OCI-LY3 (cell line): Measurements from ENCODE around the gene TLE5.
"Not testable (repeated sequence)": the region's sequence is repeated elsewhere in the genome, so short reads cannot be mapped to it uniquely, and the experiment has no call there.

Source experiments
- H2AFZ ChIP-seq: fragments of 200-600, 300-600 bp; shearing (Covaris generic); 2 replicates; pipeline ENCODE4 v1.6.0; 2014; ENCODE audit warnings: antibody characterized with exemption, low read depth, low read length
- H3K27ac ChIP-seq: fragments of 200-600, 300-600 bp; sonication (generic); 2 replicates; pipeline ENCODE4 v1.5.1; 2014; ENCODE audit warnings: mild to moderate bottlenecking, low read length, moderate library complexity, mixed read lengths
- H3K27me3 ChIP-seq: fragments of 200-600, 300-600 bp; sonication (generic); 2 replicates; pipeline ENCODE4 v1.6.1; 2014; ENCODE audit warnings: low read depth, low read length, mixed read lengths
- H3K36me3 ChIP-seq: fragments of 200-600, 300-600 bp; sonication (generic); replicated peaks from 2 replicates; pipeline ENCODE3; 2014; ENCODE audit warnings: low read depth, low read length, mixed read lengths
- H3K4me1 ChIP-seq: fragments of 300-600, 200-600 bp; sonication (generic); 2 replicates; pipeline ENCODE4 v1.6.1; 2014; ENCODE audit warnings: low read length, mixed read lengths
- H3K4me2 ChIP-seq: fragments of 200-600, 300-600 bp; sonication (generic); 2 replicates; pipeline ENCODE4 v1.6.1; 2014; ENCODE audit warnings: low read length, mixed read lengths
- H3K4me3 ChIP-seq: fragments of 300-600, 200-600 bp; sonication (generic); 2 replicates; pipeline ENCODE4 v1.5.1; 2014; ENCODE audit warnings: antibody characterized with exemption, mild to moderate bottlenecking, low read length, moderate library complexity
- H3K79me2 ChIP-seq: fragments of 300-600, 200-600 bp; shearing (Covaris generic); 2 replicates; pipeline ENCODE4 v1.6.1; 2014; ENCODE audit warnings: mild to moderate bottlenecking, low read length, mixed read lengths
- H3K9ac ChIP-seq: fragments of 300-600, 200-600 bp; shearing (Covaris generic); 2 replicates; pipeline ENCODE4 v1.6.0; 2014; ENCODE audit warnings: mild to moderate bottlenecking, low read length, moderate library complexity
- H3K9me3 ChIP-seq: fragments of 200-600, 300-600 bp; shearing (Covaris generic); 2 replicates; pipeline ENCODE4 v1.6.1; 2014; ENCODE audit warnings: low read length, mixed read lengths; ENCODE audit not compliant: insufficient read depth
- H4K20me1 ChIP-seq: fragments of 200-600, 300-600 bp; sonication (generic); 2 replicates; pipeline ENCODE4 v1.6.1; 2016; ENCODE audit warnings: low read length, mixed read lengths; ENCODE audit not compliant: insufficient read depth
- EZH2phosphoT487 ChIP-seq: fragments of 200-600 bp; shearing (Covaris generic); IDR thresholded peaks from 2 replicates; pipeline ENCODE4 v1.6.1; 2018; ENCODE audit warnings: antibody characterized with exemption, mixed run types, low read depth
- TF ChIP-seq, protein P1 (sequence below): fragments of 200-600, 300-600 bp; sonication (generic); IDR thresholded peaks from 2 replicates; pipeline ENCODE4 v1.5.1; 2014; ENCODE audit warnings: antibody characterized with exemption, low read length, low read depth

Gene TLE5

DNA sequence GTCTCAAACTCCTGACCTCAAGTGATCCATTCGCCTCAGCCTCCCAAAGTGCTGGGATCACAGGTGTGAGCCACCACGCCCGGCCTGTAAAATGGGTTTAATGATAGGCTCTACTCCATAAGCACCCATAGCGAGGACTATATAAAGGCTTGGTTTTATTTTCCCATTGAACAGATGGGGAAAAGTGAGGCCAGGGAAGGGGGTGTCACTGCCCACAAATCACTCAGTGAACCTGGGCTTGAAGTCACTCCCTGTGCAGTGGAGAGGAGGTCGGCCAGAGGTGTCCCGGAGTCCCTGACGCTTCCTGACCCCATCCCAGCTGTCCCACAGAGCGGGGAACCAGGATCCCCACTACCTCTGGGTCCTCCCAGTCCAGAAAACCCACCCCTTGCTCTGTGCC is 48.2 kb downstream of the TLE5 start:
- Histone ChIP-seq H3K27me3 (no peaks in the 10 kb centered on the region), H3K4me3 (no peak overlapping the region), H2AFZ (no peak overlapping the region), H3K4me2 (no peak overlapping the region), H3K27ac (no peak overlapping the region), H3K36me3 (no peaks in the 10 kb centered on the region), H3K9me3 (no peaks in the 10 kb centered on the region), H3K9ac (no peak overlapping the region), H4K20me1 (no peaks in the 10 kb centered on the region), H3K79me2 (no peaks in the 10 kb centered on the region), H3K4me1 (no peaks in the 10 kb centered on the region)
- TF ChIP-seq, protein P1, sequence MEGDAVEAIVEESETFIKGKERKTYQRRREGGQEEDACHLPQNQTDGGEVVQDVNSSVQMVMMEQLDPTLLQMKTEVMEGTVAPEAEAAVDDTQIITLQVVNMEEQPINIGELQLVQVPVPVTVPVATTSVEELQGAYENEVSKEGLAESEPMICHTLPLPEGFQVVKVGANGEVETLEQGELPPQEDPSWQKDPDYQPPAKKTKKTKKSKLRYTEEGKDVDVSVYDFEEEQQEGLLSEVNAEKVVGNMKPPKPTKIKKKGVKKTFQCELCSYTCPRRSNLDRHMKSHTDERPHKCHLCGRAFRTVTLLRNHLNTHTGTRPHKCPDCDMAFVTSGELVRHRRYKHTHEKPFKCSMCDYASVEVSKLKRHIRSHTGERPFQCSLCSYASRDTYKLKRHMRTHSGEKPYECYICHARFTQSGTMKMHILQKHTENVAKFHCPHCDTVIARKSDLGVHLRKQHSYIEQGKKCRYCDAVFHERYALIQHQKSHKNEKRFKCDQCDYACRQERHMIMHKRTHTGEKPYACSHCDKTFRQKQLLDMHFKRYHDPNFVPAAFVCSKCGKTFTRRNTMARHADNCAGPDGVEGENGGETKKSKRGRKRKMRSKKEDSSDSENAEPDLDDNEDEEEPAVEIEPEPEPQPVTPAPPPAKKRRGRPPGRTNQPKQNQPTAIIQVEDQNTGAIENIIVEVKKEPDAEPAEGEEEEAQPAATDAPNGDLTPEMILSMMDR, result no peak
- no peak for TF ChIP-seq EZH2phosphoT487

DNA sequence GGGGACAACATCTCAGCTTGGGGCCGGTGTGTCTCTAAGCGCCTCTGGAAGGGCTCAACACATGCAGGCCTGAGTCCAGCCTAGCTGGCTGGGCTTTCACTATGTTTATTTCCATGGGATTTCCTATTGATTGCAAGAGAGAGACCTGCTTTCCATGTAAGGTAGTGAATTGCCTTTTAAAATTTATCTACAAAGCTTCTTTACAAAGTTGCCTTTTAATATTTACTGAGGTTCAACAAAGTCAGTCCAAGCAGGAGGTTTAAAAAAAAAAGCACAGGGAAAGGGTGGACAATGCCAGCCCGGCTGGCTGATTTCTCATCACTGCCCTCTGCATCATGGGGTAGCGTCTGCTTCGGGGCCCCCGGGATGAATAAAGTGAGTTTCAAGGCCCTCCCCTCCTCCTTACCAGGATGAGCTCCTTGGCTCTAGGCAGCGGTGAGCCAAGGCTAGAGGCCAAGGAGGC is 49.0 kb downstream of the TLE5 start:
- H2AFZ ChIP-seq, result no peak overlapping the region
- no peaks in the 10 kb centered on the region for H3K79me2 ChIP-seq
- H3K4me2 ChIP-seq, result no peak overlapping the region
- TF ChIP-seq EZH2phosphoT487, result no peak
- TF ChIP-seq, protein P1, result no peak
- no peak overlapping the region for H3K4me3 ChIP-seq
- no peaks in the 10 kb centered on the region for H4K20me1 ChIP-seq
- no peaks in the 10 kb centered on the region for H3K27me3 ChIP-seq
- no peak overlapping the region for H3K9ac ChIP-seq
- no peak overlapping the region for H3K27ac ChIP-seq
- no peaks in the 10 kb centered on the region for H3K36me3 ChIP-seq
- no peaks in the 10 kb centered on the region for H3K4me1 ChIP-seq
- no peaks in the 10 kb centered on the region for H3K9me3 ChIP-seq

DNA sequence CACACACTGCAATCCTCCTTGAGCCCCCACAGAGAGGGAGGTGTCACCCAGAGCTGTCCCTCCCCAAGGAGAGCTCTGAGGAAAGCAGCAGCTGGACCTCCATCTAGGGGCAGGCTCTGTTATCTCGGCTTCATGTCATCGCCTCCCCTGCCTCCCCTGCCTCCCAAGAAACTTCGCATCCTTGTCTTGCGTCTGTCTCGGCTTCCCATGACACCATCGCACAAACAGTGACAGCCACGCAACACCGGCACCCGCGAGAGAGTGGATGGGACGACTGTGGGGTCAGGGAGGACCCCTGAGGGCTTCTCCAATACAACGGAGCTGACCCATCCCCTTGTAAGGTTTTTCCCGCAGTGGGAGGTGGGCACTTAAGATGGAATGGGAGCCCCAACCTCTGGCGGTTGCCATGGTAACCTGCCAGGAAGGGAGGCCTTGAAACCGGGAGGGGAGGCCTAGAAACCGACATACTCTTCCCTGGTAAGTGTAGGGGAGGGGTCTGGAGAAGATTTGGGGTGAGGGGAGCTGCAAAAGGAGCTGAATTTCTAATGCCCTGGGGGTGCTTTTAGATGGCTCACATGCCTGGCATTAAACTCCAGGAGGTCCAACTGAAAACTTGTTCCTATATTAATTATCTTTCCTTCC is 49.6 kb downstream of the TLE5 start:
- Histone ChIP-seq H3K4me1 (no peaks in the 10 kb centered on the region), H3K79me2 (no peaks in the 10 kb centered on the region), H3K9me3 (no peaks in the 10 kb centered on the region), H3K36me3 (no peaks in the 10 kb centered on the region), H3K4me2 (no peak overlapping the region), H3K27ac (no peak overlapping the region), H3K9ac (no peak overlapping the region), H4K20me1 (no peaks in the 10 kb centered on the region), H3K4me3 (no peak overlapping the region), H3K27me3 (no peaks in the 10 kb centered on the region), H2AFZ (no peak overlapping the region)
- TF ChIP-seq, protein P1, result no peak
- no peak for TF ChIP-seq EZH2phosphoT487

DNA sequence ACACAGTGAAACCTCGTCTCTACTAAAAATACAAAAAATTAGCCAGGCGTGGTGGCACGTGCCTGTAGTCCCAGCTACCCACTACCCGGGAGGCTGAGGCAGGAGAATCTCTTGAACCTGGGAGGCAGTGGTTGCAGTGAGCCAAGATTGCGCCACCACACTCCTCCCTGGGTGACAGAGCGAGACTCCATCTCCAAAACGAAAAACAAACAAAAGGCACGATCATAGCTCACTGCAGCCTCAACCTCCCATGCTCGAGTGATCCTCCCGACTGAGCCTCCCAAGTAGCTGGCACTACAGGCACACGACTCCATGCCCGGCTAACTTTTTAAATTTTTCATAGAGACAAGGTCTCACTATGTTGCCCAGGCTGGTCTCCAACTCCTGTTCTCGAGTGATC is 50.2 kb downstream of the TLE5 start:
- not testable (repeated sequence) for H2AFZ ChIP-seq, H3K36me3 ChIP-seq, H3K79me2 ChIP-seq, H3K4me3 ChIP-seq, H3K27me3 ChIP-seq, H3K4me1 ChIP-seq, H3K9ac ChIP-seq, H3K9me3 ChIP-seq, H3K4me2 ChIP-seq, H3K27ac ChIP-seq, H4K20me1 ChIP-seq
